ENCODE results near the gene ARMCX5. TPM values are rescaled to one million over a fixed set of nuclear protein-coding genes. Genes with fewer than 3 reads are reported as not detected.

The ARMCX5 gene
- total and polyA plus RNA-seq, 10 of the 15 experiments (the other 5 are each of a cell fraction or from before 2014, with no cell fraction given), result 6.5 to 13.7 (median 9.9) TPM

DNA sequence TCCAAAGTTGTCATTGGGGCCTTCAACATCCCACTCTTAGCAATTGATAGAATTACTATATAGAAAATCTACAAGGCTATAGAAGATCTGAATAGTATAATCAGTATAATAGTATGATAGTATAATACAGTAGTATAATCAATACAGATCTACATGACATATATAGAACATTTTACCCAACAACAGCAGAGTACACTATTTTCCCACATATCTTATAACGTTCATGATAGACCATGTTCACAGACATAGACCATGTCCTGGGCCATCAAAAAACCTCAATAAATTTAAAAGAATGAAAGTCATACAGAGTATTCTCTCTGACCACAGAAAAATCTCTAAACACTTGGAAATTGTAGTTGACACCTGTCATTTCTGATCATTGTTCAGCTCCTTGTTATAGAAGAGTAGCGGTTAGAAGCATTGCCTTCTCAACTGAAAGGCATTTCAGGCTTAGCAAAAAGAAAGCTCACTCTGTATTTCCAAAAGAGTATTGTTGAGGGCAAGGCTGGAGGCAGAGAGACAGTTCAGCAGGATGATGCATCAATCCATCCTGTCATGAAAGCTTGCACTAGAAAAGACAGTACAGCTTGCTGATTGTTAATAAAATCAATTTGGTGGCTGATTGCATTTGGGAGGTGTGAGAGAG is 38.8 kb upstream of the ARMCX5 start (continued):
- TF ChIP-seq, protein P1, sequence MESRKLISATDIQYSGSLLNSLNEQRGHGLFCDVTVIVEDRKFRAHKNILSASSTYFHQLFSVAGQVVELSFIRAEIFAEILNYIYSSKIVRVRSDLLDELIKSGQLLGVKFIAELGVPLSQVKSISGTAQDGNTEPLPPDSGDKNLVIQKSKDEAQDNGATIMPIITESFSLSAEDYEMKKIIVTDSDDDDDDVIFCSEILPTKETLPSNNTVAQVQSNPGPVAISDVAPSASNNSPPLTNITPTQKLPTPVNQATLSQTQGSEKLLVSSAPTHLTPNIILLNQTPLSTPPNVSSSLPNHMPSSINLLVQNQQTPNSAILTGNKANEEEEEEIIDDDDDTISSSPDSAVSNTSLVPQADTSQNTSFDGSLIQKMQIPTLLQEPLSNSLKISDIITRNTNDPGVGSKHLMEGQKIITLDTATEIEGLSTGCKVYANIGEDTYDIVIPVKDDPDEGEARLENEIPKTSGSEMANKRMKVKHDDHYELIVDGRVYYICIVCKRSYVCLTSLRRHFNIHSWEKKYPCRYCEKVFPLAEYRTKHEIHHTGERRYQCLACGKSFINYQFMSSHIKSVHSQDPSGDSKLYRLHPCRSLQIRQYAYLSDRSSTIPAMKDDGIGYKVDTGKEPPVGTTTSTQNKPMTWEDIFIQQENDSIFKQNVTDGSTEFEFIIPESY (IDR thresholded peaks at IDR 0.05), result no peak
- TF ChIP-seq RFX5 (IDR thresholded peaks at IDR 0.05; ENCODE audit: low read depth, low read length) (no peak), NBN (IDR thresholded peaks at IDR 0.05) (no peak)

DNA sequence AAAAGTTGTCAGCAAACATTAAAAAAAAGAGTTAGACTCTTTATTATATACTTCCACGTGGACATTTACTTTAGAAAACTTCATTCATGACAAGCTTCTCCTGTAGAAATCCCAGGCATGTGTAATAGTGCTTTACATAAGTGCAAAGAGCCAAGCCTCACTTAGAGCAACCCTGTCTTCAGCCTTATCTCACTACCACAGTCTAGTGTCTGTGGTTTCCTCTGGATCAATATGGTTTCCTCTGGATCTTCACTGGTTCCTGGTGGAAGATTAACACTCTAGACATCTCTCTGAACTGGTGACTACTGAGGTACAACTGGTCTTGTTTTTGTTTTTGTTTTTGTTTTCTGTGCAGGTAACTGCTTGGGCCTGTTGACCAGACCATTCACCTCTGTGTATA is 18.4 kb upstream of the ARMCX5 start:
- H3K79me2 ChIP-seq (ENCODE audit: control insufficient read depth, insufficient read depth, low read length), result no peaks in the 10 kb centered on the region
- no peaks in the 10 kb centered on the region for H3K36me3 ChIP-seq (ENCODE audit: control insufficient read depth in 2 of 2, insufficient read depth in 2 of 2, low read length in 1 of 2)
- no peak overlapping the region for H3K4me2 ChIP-seq (ENCODE audit: control insufficient read depth, insufficient read depth)
- H3K9ac ChIP-seq (ENCODE audit: control insufficient read depth, insufficient read depth, low read length), result no peak overlapping the region
- no TSS peak for BruUV-seq (replicated peaks)
- H3K27me3 ChIP-seq (replicated peaks in 1 of 2; ENCODE audit: control insufficient read depth in 2 of 2, insufficient read depth in 2 of 2, low read length in 1 of 2), result no peaks in the 10 kb centered on the region
- DNase-seq (ENCODE audit: low read depth, low spot score) (no peak), ATAC-seq (no peak), FAIRE-seq (no peak)
- H3K4me1 ChIP-seq (ENCODE audit: control insufficient read depth, insufficient read depth, low read length), result no peaks in the 10 kb centered on the region
- H3K4me3 ChIP-seq, result no peak overlapping the region
- no peaks in the 10 kb centered on the region for H3K9me3 ChIP-seq (replicated peaks; ENCODE audit: control insufficient read depth, insufficient read depth, low read length)
- SMC1A ChIA-PET (ENCODE audit: uncharacterized antibody, unreplicated experiment), result no interaction called here
- RAD21 ChIA-PET (ENCODE audit: unreplicated experiment), result no interaction called here
- no peak overlapping the region for H2AFZ ChIP-seq (ENCODE audit: control insufficient read depth, low read depth, low read length)
- 0% methylated on average over 1 of the region's 1 CpG for WGBS (ENCODE audit: insufficient coverage, insufficient replicate concordance, low lambda C conversion rate, missing lambda C conversion rate)
- POLR2A ChIA-PET, result no interaction called here
- in situ Hi-C loops (cut with MboI) (no loop called here), intact Hi-C loops (cut with micrococcal nuclease; ENCODE audit: unreplicated experiment) (no loop called here)
- CTCF ChIA-PET, result no interaction called here
- no peak overlapping the region for H3K27ac ChIP-seq (ENCODE audit: control insufficient read depth, insufficient read depth)
- no peaks in the 10 kb centered on the region for H4K20me1 ChIP-seq (ENCODE audit: control insufficient read depth, insufficient read depth)
- TF ChIP-seq, protein P2, sequence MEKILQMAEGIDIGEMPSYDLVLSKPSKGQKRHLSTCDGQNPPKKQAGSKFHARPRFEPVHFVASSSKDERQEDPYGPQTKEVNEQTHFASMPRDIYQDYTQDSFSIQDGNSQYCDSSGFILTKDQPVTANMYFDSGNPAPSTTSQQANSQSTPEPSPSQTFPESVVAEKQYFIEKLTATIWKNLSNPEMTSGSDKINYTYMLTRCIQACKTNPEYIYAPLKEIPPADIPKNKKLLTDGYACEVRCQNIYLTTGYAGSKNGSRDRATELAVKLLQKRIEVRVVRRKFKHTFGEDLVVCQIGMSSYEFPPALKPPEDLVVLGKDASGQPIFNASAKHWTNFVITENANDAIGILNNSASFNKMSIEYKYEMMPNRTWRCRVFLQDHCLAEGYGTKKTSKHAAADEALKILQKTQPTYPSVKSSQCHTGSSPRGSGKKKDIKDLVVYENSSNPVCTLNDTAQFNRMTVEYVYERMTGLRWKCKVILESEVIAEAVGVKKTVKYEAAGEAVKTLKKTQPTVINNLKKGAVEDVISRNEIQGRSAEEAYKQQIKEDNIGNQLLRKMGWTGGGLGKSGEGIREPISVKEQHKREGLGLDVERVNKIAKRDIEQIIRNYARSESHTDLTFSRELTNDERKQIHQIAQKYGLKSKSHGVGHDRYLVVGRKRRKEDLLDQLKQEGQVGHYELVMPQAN (conservative IDR thresholded peaks at IDR 0.05), result no peak
- no peak for TF ChIP-seq BMI1 (IDR thresholded peaks at IDR 0.05; ENCODE audit: borderline replicate concordance)
- TF ChIP-seq ZNF217 (IDR thresholded peaks at IDR 0.05), result no peak
- TF ChIP-seq, protein P3, sequence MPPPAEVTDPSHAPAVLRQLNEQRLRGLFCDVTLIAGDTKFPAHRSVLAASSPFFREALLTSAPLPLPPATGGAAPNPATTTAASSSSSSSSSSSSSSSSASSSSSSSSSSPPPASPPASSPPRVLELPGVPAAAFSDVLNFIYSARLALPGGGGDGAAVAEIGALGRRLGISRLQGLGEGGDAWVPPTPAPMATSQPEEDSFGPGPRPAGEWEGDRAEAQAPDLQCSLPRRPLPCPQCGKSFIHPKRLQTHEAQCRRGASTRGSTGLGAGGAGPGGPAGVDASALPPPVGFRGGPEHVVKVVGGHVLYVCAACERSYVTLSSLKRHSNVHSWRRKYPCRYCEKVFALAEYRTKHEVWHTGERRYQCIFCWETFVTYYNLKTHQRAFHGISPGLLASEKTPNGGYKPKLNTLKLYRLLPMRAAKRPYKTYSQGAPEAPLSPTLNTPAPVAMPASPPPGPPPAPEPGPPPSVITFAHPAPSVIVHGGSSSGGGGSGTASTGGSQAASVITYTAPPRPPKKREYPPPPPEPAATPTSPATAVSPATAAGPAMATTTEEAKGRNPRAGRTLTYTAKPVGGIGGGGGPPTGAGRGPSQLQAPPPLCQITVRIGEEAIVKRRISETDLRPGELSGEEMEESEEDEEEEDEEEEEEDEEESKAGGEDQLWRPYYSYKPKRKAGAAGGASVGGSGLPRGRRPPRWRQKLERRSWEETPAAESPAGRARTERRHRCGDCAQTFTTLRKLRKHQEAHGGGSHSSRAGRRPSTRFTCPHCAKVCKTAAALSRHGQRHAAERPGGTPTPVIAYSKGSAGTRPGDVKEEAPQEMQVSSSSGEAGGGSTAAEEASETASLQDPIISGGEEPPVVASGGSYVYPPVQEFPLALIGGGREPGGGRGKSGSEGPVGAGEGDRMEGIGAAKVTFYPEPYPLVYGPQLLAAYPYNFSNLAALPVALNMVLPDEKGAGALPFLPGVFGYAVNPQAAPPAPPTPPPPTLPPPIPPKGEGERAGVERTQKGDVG (CRISPR knock-in tag; IDR thresholded peaks at IDR 0.05), result no peak
- TF ChIP-seq, protein P4, sequence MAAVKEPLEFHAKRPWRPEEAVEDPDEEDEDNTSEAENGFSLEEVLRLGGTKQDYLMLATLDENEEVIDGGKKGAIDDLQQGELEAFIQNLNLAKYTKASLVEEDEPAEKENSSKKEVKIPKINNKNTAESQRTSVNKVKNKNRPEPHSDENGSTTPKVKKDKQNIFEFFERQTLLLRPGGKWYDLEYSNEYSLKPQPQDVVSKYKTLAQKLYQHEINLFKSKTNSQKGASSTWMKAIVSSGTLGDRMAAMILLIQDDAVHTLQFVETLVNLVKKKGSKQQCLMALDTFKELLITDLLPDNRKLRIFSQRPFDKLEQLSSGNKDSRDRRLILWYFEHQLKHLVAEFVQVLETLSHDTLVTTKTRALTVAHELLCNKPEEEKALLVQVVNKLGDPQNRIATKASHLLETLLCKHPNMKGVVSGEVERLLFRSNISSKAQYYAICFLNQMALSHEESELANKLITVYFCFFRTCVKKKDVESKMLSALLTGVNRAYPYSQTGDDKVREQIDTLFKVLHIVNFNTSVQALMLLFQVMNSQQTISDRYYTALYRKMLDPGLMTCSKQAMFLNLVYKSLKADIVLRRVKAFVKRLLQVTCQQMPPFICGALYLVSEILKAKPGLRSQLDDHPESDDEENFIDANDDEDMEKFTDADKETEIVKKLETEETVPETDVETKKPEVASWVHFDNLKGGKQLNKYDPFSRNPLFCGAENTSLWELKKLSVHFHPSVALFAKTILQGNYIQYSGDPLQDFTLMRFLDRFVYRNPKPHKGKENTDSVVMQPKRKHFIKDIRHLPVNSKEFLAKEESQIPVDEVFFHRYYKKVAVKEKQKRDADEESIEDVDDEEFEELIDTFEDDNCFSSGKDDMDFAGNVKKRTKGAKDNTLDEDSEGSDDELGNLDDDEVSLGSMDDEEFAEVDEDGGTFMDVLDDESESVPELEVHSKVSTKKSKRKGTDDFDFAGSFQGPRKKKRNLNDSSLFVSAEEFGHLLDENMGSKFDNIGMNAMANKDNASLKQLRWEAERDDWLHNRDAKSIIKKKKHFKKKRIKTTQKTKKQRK (IDR thresholded peaks at IDR 0.05; ENCODE audit: low read depth, low read length), result no peak
- no peak for TF ChIP-seq ASH2L (IDR thresholded peaks at IDR 0.05; ENCODE audit: borderline replicate concordance, low read depth)

Data from GM12878 (cell line).